Stomach (tissue), 9 donors: Measurements from ENCODE around the gene DLEC1. TPM values are rescaled to one million over a fixed set of nuclear protein-coding genes. Genes with fewer than 3 reads are reported as not detected.

ENCODE experiments used
- DNase-seq, 2 donors: peaks; one replicate each; pipeline versions ENCODE4 v3.0.0 to v3.0.0-alpha.2; 2013 to 2019
- H3K27ac ChIP-seq, 5 donors: fragments of 200-600 bp in 4 of 5; sonication (generic) in 4 of 5; one replicate each; pipeline ENCODE4 v1.5.1; 2013 to 2019; ENCODE audit warnings: mild to moderate bottlenecking in 1 of 5, moderate library complexity in 1 of 5
- H3K27me3 ChIP-seq, 3 donors: fragments of 200-600 bp; sonication (generic); one replicate each; pipeline ENCODE4 v1.5.1; 2017 to 2019; ENCODE audit warnings: mixed run types in 1 of 3
- H3K36me3 ChIP-seq, 4 donors: fragments of 200-600 bp; sonication (generic); 1 replicate in 3 of 4; 2 replicates in 1 of 4; pipeline ENCODE4 v1.5.1; 2016 to 2019
- H3K4me1 ChIP-seq, 4 donors: fragments of 200-600 bp; sonication (generic); one replicate each; pipeline ENCODE4 v1.5.1; 2016 to 2019
- H3K4me3 ChIP-seq, 4 donors: fragments of 200-600 bp; sonication (generic) in 3 of 4; one replicate each; pipeline ENCODE4 v1.5.1; 2016 to 2019; ENCODE audit warnings: mild to moderate bottlenecking in 1 of 4
- H3K9me3 ChIP-seq, 4 donors: fragments of 200-600 bp; sonication (generic); one replicate each; pipeline ENCODE4 v1.5.1; 2016 to 2019
- CTCF ChIP-seq, 7 experiments: fragments of 450-650 bp in 4 of 7; fragments of 200-600 bp in 3 of 7; sonication (generic) in 3 of 7; IDR thresholded peaks; one replicate each; pipeline ENCODE4 v1.5.1; 2016 to 2019; ENCODE audit warnings: antibody characterized with exemption in 7 of 7, control low read depth in 2 of 7, mild to moderate bottlenecking in 1 of 7
- EP300 ChIP-seq: sonication (generic); formaldehyde crosslinking; IDR thresholded peaks from one replicate; pipeline ENCODE4 v1.6.1; 2017; ENCODE audit warnings: antibody characterized with exemption
- POLR2A ChIP-seq, 4 donors: fragments of 450-650 bp; IDR thresholded peaks; one replicate each; pipeline ENCODE4 v1.6.1; 2016; ENCODE audit warnings: antibody characterized with exemption in 4 of 4, control low read depth in 2 of 4, mild to moderate bottlenecking in 1 of 4, moderate library complexity in 1 of 4
- POLR2AphosphoS5 ChIP-seq, 3 donors: sonication (generic); formaldehyde crosslinking; IDR thresholded peaks; one replicate each; pipeline ENCODE4 v1.6.1; 2016; ENCODE audit warnings: antibody characterized with exemption in 3 of 3
- WGBS, 5 donors: extraction: QIAGEN DNeasy Blood & Tissue Kit in 3 of 5; methylation state at CpG; one replicate each; pipeline versions ENCODE4 v1.1.5 to v1.1.7; 2013 to 2018; 5-methylcytosine and 5-hydroxymethylcytosine counted together
- intact Hi-C: fragments of 100-400 bp; cut with DNase I; formaldehyde crosslinking; loops from one replicate; pipeline ENCODE4 v1.15.1; 2023; ENCODE audit warnings: low total_unique reads
- polyA plus RNA-seq, 3 donors: library from polyadenylated mRNA; stranded (reverse); fragments of 200-250 nt; gene quantifications; one replicate each; pipeline ENCODE4 v1.2.3, GENCODE V29; 2013
- total RNA-seq, 5 donors: library from RNA; depleted of rRNA; stranded (reverse); fragments of >200 nt; gene quantifications; one replicate each; pipeline versions ENCODE4 v1.1.0 to v1.2.3, GENCODE V29; 2014 to 2016
- donor health status: healthy with polysubstance abuse.
- donor health status: Bipolar disorder and iron deficiency.
- donor health status: healthy.

Gene DLEC1
- total and polyA plus RNA-seq, 8 donors = 0.12 to 1.5 (median 0.31) TPM; not detected in 3

DNA sequence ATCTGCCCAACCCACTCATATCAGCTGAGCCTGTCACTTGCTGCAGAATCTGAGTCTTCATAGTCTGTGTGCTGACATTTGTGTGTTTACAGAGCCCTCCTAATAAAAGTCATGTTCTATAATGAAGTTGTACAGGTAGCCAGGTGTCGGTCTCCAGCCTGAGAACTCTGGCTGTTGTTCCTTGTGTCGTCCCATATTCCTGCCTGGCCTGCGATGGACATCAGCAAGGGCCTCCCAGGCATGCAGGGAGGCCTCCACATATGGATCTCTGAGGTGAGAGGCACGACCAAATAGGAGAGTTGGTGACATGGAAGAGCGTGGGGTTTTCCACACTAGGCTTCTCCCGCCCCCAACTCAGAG, 45.6 kb upstream of the DLEC1 start:
- no peak for DNase-seq
- TF ChIP-seq POLR2A (IDR thresholded peaks at IDR 0.05) (no peak), POLR2AphosphoS5 (IDR thresholded peaks at IDR 0.05) (no peak), CTCF (IDR thresholded peaks at IDR 0.05) (no peak), EP300 (no peak)
- peaks cover 22 to 72% (median 55%) of the 10 kb centered on the region in 4 donors for H3K4me1 ChIP-seq
- H3K4me3 ChIP-seq = peak overlapping the region; percentile 54 to 59 (median 56)
- H3K27me3 ChIP-seq = no peaks in the 10 kb centered on the region
- H3K27ac ChIP-seq = peak overlapping the region; percentile 86 to 92 (median 90)
- no peaks in the 10 kb centered on the region for H3K9me3 ChIP-seq
- WGBS, 5 donors = 54 to 57% (median 56%) methylated on average over 6 of the region's 6 CpGs
- intact Hi-C loops = no loop called here
- peaks cover 0 to 21% (median 10%) of the 10 kb centered on the region in 4 donors for H3K36me3 ChIP-seq

DNA sequence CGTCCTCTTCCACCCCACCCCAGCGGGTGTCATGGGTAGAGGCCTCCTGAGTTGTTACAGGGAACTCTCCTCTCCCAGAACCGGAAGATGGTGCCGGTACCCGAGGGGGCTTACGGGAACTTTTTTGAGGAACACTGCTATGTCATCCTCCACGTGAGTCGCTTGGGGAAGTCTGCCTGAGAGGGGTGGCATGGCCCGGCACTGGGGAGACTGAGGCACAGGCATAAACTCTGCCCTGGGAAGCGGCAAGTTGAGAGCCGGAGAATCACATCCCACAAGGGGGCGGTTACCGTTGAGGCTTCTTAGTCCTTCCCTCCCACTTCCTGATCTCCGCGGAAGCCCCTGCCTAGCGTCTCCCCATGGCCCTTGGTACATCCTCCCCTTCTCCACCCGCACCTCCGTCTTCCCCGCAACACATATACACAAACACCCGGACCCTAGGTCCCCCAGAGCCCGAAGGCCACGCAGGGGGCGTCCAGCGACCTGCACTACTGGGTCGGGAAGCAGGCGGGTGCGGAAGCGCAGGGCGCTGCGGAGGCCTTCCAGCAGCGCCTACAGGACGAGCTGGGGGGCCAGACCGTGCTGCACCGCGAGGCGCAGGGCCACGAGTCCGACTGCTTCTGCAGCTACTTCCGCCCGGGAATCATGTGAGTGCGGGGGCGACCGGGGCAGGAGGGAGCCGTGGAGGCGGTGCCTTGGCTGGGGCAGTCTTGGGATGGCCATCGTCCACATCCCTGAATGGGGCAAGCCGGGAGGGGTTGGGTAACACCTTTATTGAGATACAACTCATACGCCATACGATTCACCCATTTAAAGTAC, 45.0 kb upstream of the DLEC1 start:
- peaks cover 0 to 21% (median 10%) of the 10 kb centered on the region in 4 donors for H3K36me3 ChIP-seq
- H3K4me3 ChIP-seq = peak overlapping the region; percentile 54 to 59 (median 56)
- H3K27ac ChIP-seq = peak overlapping the region; percentile 86 to 92 (median 90)
- H3K9me3 ChIP-seq = no peaks in the 10 kb centered on the region
- peak; percentile 52 to 90 for DNase-seq
- H3K27me3 ChIP-seq = no peaks in the 10 kb centered on the region
- TF ChIP-seq CTCF (IDR thresholded peaks at IDR 0.05) = peak in 1 of 7 experiments; percentile 7
- TF ChIP-seq EP300 = no peak
- TF ChIP-seq POLR2A (IDR thresholded peaks at IDR 0.05) = no peak
- peak in 2 of 3 donors; percentile 53 to 85 for TF ChIP-seq POLR2AphosphoS5 (IDR thresholded peaks at IDR 0.05)
- peaks cover 25 to 71% (median 58%) of the 10 kb centered on the region in 4 donors for H3K4me1 ChIP-seq
- 13 to 41% (median 28%) methylated on average over 41 to 49 of the region's 49 CpGs for WGBS, 5 donors
- intact Hi-C loops = no loop called here

- TF ChIP-seq CTCF (IDR thresholded peaks at IDR 0.05) (no peak), POLR2AphosphoS5 (IDR thresholded peaks at IDR 0.05) (no peak), EP300 (no peak), POLR2A (IDR thresholded peaks at IDR 0.05) (no peak)
- Histone ChIP-seq H3K4me1 (peaks cover 28 to 71% (median 62%) of the 10 kb centered on the region in 4 donors), H3K27ac (peak overlapping the region in 4 of 5 donors; percentile 86 to 92 (median 88)), H3K4me3 (peak overlapping the region; percentile 54 to 59 (median 56)), H3K9me3 (no peaks in the 10 kb centered on the region), H3K27me3 (no peaks in the 10 kb centered on the region), H3K36me3 (peaks cover 0 to 23% (median 11%) of the 10 kb centered on the region in 4 donors)
- no peak for DNase-seq
- intact Hi-C loops = no loop called here
- WGBS, 5 donors = 38 to 71% (median 61%) methylated on average over 2 of the region's 2 CpGs
Measured at GRCh38 chr3:37994639-37994972, 44.4 kb upstream of the DLEC1 start.

DNA sequence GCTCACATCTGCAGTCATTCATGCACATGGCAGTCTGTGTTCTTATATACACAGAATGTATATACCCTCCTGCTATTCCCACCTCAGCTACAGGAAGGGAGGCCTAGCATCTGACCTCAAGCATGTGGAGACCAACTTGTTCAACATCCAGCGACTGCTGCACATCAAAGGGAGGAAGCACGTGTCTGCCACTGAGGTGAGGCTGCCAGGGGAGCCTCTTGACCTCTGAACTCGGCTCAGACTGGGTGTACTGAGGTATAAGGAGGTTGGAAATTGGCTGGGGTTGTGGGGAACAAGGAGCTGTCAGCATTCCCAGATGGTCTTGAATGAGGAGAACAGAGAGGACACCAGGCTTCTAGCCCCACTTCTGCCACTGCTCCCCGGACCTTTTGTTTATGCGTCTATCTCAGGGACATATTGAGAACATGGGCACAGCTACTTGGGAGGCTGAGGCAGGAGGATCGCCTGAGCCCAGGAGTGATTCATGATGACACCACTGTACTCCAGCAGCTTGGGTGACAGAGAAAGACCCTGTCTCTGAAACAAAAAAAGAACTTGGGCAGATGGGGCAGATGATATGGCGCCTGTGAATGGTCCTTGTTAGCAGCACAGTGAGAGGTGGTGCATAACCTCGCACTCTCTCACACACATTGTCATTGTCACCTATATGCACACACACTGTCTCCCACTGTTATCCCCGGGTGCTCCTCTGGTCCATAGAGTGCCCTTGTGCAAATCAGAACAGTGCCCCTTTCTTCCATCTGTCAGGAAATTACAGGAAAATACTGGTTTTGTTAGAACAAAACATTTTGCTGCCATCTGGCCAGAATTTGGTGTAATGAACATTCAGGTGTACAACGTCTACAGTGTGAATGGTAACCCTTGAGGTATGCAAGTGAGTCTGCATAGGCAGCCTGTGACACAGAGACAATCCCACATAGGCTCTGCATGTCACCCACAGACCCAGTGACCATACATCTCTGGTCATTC, 43.1 kb upstream of the DLEC1 start:
- 70 to 79% (median 73%) methylated on average over 10 of the region's 10 CpGs for WGBS, 5 donors
- peak; percentile 22 to 41 for DNase-seq
- Histone ChIP-seq H3K4me1 (peaks cover 30 to 74% (median 64%) of the 10 kb centered on the region in 4 donors), H3K27me3 (no peaks in the 10 kb centered on the region), H3K36me3 (peaks cover 0 to 34% (median 18%) of the 10 kb centered on the region in 4 donors), H3K27ac (peak overlapping the region in 4 of 5 donors; percentile 3 to 96 (median 51)), H3K9me3 (no peaks in the 10 kb centered on the region), H3K4me3 (no peak overlapping the region)
- intact Hi-C loops = no loop called here
- TF ChIP-seq POLR2A (IDR thresholded peaks at IDR 0.05) = no peak
- no peak for TF ChIP-seq POLR2AphosphoS5 (IDR thresholded peaks at IDR 0.05)
- TF ChIP-seq EP300 = no peak
- TF ChIP-seq CTCF (IDR thresholded peaks at IDR 0.05) = no peak
